HG02973 (cell line): ENCODE data around the gene GALNT9.
"Not testable (repeated sequence)": the region's sequence is repeated elsewhere in the genome, so short reads cannot be mapped to it uniquely, and the experiment has no call there.

ENCODE experiments used
- ATAC-seq: cut with Tn5 transposase; IDR thresholded peaks from one replicate; pipeline ENCODE4 v1.9.1; 2021; ENCODE audit warnings: moderate library complexity; ENCODE audit not compliant: unreplicated experiment

GALNT9 gene

DNA sequence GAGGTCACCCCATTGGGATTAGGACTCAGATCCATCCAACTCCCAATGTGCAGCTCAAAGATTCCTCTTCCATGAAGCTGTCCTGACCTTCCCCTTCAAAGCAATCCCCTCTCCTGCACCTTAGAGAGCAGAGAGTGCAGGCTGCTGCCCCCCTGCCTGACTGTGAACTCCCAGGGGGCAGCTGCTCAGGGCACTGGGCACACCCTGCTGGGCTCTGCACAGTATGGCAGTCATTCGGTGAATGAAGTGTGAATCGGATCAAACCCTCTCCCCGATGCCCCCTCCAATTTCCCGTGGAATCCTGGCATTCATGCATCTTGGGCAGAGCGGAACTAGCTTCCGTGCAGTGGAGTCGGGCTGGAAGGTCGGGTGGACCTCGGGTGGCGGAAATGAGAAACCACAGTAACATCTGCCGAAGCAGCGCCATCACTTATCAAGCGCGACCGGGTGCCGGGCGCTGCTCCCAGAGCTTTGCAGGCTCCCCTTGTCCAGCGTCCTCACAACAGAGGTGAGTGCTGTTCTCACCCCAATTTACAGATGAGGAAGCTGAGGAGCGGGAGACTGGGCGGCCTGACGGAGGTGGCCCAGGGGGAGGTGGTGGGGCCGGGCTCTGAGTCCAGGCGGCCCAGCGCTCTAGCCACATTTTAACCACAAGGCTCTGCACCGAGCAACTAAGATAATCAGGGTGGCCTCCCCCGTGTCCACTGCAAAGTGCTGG is 14.7 kb downstream of the GALNT9 start:
- ATAC-seq, result no peak

DNA sequence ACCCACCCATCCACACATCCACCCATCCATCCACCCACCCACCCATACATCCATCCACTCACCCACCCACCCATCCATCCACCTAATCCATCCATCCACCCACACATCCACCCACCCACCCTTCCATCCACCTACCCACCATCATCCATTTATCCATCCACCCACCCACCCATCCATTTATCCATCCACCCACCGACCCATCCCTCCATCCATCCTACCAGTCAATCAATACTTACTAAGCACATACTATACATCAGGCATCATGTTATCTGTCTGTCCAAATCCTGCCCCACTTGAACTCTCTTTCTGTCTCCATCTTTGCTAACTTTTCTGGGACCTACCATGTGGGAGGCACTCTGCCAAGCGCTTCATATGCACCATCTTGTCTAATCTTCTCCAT is 15.4 kb downstream of the GALNT9 start:
- ATAC-seq, result no peak

DNA sequence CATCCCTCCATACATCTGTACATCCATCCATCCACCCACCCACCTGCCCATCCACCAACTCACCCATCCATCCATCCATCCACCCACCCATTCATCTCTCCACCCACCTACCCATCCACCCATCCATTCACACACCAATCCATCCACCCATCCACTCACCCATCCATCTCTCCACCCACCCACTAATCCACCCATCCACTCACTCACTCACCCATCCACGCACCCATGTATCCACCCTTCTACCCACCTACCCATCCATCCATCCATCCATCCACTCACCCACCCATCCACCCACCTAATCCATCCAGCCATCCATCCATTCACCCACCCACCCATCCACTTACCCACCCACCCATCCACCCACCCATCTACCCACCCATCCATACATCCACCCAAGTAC is 16.2 kb downstream of the GALNT9 start:
- ATAC-seq, result no peak

DNA sequence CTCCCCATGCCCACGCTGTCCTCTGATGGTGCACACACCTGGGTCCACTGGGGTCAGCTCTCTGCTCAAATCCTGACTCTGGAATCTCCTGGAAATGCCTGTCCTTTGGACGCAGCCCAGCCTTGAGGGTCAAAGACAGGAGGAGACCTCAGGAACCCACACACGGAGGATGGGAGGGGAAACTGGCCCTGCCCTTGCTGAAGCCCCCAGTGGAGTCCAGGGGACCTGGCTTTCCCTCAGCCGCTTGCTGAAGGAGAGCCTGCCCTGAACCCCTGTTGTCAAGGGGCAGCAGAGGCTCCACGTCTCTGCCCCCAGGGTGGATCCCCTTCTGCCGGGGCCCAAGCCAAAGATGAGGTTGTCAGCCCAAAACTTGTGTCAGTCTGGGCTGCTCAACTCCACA is 16.9 kb downstream of the GALNT9 start:
- ATAC-seq, result no peak

DNA sequence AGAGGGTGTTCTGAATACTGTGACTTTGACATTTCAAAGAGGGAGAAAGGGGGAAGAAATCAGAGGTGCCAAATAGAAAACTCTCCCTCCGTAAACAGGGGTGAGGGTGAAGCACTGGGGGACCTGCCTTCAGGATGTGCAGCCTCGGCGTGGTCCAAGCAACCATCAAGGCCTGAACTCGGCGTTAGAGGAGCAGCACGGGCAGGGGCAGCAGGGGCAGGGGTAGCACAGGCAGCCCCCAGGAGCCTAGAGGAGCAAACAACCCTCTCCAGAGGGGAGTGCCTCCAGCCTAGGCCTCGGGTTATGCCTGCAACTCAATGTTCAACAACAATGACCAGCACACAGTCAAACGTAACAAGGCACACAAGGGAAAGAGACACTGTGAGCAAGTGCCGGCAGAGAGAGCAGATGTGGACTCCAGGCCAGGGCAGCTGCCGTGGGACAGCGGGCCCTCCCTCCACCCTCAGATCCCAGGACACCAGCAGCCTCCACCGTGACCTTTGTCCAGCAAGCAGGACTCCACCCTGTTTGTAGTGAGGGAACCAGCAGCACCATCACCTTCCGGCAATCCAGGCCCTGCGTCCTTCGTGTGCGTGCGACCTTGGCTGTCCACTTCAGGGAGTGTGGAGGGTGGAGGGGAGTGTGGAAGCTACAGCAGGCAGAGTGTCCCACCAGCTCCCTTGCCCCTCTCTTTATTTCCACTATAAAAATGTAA is 18.0 kb downstream of the GALNT9 start:
- no peak for ATAC-seq

DNA sequence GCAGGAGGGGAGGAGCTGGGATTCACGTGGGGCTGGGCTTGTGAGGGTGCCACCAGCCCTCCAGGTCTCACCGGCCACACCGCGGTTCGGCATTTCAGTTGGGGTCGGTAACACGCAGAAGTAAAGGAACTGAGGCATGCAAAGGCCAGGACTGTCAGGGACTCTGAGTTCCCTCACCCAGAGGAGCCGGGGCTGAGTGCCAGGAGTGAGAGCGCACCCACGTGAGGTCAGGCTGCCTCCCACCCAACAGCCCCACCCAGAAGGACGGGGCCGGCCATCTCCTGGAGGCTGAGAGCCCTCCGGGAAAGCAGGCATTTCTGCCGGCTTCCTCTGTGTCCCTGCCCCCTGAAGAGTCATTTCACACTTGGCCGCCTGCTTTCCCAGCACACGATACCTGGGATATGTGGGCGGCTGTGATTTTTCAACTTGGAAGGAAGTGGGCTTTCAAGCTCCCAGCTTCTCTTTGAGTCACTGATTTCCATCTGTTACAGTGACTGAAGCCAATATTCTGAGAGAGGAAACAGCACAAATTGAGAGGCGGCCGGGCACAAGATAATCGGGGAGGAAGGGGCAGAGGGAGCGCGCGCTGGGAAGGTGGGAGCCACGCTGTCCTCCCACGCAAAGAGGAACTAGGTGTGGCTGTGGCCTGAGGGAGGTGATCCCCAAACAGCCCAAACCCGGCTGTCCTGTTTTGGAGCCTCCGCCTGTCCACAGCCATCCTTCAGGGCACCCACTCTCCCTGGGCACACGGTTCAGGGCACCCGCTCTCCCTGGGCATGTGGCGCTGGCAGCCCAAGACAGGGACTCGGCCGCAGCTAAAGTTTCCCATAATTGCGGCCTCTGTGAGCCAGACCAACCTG is 19.0 kb downstream of the GALNT9 start:
- no peak for ATAC-seq

DNA sequence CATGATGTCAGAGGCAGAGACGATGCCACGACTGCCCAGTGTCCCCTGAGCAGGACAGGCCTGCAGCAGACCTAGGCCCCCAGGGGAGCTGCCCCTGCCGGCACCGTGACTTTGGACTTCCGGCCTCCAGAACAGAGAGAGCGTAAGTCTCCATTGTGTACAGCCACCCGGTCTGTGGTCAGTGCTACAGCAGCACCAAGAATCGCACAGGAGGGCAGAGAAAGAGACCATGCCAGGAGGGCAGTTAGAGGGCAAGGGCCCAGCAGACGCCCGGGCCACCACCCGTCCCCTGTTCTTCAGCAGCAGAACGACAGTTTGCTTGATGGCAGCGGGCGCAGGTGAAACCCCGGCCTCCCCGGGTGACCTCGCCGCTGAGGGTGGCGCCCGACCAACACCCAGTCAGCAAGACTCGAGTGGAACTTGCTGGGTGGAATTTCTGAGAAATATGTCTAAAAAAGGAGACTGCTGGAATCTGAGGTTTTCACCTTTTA is 19.7 kb downstream of the GALNT9 start:
- ATAC-seq, result no peak

DNA sequence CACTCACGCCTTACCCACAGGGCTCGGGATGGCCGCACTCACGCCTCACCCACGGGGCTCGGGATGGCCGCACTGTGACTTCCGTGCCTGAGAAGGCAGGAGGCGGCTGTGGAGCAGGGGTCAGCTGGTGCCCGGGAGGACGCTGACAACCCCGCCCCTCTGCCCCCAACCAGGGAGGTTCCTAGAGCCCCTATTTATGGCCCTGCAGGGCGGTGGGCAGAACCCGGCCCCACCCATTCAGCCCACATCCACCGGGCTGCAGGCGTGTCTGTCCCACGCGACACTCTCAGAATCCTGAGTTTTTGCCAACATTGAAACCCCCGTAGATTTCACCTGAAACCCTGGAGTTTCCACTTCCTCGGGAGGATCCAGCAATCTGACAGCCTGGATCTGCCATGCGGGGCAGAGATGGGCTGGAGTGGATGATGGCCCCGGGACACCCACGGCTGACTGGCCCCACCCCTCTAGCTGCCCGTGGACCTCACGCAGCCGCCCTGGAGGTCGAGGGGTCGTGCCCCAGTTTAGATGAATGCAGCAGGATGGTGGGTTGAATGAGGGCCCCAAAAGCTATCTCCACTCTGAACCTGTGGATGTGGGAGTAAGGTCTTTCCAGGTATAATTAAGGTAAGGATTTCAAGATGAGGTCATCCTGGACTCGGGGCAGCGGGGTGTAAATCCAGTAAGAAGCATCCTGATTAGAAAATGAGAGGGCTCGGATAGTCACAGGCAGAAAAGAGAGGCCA is 20.4 kb downstream of the GALNT9 start:
- no peak for ATAC-seq

DNA sequence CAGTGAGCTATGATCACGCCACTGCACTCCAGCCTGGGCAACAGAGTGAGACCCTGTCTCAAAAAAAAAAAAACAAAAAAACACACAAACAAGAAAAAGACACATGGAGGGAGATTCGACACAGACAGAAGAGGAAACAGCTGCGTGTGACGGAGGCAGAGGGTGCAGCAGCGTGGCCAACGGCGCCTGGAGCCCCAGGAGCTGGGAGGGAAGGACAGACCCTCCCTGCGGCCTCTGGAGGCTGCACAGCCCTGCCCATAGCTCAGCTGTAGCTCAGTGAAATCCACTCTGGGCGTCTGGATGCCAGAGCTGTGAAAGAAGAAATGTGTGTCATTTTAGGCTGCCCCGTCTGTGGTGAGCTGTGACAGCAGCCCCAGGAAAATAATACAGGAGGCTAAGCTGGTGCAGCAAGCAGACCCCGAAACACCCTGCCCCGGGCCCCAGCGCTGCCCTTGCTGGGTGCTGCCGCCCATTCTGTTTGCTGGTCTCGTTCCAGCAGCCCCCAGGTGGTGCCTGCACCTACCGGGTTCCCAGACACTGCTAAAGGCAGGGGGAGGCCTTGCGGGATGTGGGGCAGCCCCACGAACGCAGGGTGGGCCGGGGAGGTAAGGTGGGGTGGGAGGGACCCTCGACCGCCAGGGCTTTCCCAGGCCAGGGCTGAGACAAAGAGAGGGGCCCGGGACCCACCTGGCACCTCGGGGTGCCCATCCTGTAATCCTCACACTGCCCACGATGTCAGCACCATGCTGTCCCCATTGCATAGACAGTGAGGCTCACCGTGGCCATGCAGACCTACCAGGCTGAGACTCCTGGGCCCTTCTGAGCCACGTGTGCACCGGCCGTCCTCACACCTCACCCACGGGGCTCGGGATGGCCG is 21.2 kb downstream of the GALNT9 start:
- no peak for ATAC-seq

DNA sequence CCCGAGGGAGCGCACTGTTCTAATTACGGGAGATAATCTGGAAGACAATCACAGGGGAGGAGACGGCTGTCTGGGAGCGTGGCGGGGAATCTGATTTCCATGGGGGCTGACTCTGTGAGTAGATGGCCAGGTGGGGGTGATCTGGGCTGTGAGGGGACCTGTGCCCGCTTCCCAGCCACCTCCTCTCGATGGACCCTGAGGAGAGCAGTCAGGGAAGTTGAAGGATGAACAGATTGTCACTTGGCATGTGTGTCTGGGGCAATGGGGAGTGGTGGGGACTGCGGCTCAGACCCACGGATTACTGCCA is 22.6 kb downstream of the GALNT9 start:
- ATAC-seq, result no peak

DNA sequence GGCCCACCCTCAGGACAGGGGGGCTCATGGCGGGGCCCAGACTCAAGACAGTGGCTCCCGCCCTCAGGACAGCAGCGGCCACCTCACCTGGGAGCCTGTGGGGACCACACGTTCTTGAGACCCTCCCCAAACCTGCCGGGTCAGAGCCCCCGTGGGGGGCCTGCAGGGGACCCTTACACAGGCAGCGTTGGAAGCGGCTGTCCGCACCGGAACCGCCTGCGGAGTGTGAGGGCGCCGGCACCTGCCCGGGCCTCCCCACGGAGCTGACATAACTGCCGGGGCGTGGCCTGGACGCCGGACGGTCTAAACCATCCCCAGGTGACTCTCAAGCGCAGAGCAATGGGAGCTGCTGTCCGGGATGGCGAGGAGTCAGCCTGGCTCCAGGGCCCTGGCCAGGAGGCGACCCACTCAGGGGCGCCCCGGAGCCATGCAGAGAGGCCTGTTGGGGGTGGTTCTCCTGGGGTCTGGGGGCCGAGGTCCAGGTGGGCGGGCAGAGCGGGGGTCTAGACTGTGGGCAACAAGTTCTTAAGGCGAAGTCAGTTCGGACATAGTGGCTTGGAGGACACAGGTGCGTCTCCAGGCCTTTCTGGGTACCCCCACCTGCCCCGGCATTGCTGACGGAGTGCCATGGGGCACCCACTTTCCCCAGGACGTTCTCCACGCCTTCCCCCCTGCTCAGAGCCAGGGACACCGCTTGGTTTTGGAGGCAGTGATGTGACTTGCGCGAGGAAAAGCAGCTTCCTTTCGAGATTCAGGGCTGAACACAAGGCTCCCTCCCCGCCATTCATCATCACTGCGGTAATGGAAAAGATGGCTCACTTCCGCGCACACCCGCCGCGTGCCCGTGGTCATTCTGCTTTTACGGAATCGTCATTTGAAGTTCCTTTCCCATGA is 23.2 kb downstream of the GALNT9 start:
- ATAC-seq, result no peak

DNA sequence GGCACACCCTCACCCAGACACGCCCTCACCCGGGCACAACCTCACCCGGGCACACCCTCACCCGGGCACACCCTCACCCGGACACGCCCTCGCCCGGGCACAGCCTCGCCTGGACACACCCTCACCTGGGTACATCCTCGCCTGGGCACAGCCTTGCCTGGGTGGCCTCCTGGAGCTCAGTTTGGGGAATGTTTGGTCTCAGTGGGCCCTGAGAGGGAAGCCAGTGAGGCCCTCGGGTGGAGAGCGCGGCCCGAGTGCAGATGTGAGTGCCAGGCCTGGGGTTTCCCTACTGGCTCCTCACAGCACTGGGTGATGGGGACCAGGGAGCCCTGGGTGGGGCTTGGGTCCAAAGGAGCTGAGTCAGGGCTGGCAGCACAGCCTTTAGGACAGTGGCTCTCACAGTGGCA is 23.8 kb downstream of the GALNT9 start:
- ATAC-seq, result no peak

DNA sequence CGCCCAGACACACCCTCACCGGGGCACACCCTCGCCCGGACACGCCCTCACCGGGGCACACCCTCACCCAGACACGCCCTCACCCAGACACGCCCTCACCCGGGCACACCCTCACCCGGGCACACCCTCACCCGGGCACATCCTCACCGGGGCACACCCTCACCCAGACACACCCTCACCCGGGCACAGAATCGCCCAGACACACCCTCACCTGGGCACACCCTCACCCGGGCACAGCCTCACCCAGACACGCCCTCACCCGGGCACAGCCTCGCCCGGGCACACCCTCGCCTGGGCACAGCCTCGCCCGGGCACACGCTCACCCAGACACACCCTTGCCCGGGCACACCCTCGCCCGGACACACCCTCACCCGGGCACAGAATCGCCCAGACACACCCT is 24.5 kb downstream of the GALNT9 start:
- ATAC-seq, result not testable (repeated sequence)

DNA sequence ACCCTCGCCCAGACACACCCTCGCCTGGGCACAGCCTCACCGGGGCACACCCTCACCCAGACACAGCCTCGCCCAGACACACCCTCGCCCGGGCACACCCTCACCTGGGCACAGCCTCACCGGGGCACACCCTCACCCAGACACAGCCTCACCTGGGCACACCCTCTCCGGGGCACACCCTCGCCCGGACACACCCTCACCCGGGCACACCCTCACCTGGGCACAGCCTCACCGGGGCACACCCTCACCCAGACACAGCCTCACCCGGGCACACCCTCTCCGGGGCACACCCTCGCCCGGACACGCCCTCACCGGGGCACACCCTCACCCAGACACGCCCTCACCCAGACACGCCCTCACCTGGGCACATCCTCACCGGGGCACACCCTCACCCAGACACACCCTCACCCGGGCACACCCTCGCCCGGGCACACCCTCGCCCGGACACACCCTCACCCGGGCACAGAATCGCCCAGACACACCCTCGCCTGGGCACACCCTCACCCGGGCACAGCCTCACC is 25.5 kb downstream of the GALNT9 start:
- not testable (repeated sequence) for ATAC-seq

DNA sequence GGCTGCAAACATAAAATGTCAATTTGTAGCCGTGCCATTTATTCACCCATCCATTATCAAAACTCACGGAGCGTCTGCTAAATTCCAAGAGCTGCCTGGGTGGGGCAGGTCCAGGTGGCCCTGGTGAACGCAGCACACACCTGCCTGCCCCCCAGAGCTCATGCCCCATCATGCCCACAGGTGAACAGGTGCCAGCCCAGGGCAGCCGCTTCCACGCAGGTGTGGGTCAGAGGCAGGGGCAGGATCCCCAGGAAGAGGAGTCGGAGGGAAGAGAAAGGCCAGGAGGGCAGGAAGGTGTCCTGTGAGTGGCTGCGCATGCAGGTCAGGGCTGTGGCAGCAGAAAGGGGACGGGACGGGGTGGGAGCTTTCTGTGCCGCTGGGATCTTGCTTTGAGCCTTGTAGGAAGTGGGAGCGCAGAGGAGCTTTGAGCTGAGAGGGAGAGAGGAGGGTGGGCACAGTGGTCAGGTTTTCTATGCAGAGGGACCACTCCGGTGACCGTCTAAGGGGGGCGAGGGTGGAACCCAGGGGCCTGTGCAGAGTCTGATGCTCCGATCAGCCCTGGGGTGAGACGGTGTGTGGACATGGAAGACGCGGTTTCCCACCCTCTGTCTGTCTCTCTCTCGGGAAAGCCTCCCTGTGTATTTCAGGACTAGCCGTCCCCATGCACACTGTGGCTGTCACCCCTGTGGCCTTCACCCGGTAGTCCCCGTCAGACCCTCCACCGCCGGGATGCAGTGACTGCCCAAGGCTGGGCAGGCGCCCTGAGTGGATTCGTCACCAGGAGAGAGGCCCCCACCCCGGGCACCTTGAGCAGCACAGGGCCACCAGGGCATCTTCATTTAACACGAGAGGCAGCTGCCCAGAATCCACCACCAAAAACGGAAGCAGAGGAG is 26.7 kb downstream of the GALNT9 start:
- ATAC-seq, result no peak

DNA sequence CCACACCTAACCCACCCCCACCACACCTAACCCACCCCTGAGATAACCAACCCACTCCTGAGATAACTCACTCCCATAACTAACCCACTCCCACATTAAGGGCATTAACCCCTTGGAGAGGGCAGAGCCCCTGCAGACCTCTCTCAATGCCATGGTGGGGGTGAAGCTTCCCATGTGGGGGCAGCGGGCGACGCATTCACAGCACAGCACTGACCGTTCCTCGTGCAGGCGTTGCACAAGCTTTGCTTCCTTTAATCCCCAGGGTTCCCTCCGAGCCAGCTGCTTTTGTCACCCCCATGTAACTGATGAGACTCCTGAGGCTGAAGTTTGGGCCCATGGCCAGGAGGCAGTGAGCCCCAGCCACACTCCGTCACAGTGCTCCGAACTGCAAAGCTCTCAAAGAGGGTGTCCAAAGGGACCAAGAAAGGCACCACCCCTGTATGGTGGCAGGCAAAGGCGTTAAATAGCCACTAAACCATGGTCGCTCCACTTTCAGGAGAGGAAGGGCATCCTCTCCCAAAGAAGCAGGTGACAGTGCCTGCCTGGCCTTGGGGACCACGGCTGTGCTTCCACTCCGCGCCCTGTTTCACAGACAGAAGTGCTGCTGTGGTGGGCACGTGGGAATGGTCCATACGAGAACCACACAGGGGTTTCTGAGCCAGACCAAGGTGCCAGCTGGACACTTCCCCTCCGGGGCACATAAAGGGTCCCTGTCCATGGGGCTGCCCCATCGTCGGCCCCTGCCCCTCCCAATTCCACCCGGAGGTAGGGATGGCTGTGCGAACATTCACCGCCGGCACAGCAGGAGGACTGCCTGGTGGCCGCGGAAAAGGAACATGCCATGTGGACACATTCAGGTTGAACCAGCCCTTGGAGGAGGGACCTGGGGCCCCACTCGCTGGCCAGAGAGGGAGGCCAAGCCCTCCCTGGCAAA is 28.3 kb downstream of the GALNT9 start:
- no peak for ATAC-seq

DNA sequence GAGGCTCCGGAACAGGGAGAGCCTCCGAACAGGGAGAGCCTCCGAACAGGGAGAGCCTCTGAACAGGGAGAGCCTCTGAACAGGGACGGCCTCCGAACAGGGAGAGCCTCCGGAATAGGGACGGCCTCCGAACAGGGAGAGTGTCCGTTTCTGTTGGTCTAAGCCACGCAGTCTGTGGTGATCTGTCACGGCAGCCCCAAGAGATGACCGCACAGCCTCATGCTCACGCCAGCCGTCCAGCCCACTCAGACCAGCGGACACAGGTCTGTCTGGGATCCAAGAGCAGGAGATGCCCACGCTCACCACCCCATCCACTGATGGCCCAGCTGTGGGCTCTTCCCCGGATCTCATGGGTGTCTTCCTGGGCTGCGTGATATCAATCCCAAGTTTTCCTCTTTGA is 33.3 kb downstream of the GALNT9 start:
- ATAC-seq, result no peak
